NCI-H1105 treated with DMSO at 0.1 percent for 48 hours (cell line): ENCODE data around the gene CABCOCO1.

Source experiments
- DNase-seq: peaks from one replicate; lab custom pipeline; 2025; lab: John Stamatoyannopoulos, UW

The CABCOCO1 gene

DNA sequence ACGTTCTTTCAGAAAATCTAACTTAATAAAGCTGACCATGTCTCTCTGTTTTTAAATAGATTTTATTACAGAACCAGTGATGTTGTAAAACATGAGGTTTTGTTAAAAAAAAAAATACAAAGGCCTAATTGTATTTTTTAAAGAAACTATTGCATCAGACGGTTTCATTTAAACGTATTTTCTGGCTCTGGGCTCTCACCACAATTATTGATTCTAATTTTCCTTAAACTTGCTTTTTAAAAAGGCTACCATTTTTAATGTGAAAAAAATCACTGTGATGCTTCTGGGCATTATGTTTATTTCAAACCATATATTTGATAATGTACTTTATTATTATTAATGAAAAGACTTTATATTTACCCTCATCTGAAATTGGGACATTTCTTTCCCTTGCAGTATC, 94.3 kb downstream of the CABCOCO1 start:
- no peak for DNase-seq

DNA sequence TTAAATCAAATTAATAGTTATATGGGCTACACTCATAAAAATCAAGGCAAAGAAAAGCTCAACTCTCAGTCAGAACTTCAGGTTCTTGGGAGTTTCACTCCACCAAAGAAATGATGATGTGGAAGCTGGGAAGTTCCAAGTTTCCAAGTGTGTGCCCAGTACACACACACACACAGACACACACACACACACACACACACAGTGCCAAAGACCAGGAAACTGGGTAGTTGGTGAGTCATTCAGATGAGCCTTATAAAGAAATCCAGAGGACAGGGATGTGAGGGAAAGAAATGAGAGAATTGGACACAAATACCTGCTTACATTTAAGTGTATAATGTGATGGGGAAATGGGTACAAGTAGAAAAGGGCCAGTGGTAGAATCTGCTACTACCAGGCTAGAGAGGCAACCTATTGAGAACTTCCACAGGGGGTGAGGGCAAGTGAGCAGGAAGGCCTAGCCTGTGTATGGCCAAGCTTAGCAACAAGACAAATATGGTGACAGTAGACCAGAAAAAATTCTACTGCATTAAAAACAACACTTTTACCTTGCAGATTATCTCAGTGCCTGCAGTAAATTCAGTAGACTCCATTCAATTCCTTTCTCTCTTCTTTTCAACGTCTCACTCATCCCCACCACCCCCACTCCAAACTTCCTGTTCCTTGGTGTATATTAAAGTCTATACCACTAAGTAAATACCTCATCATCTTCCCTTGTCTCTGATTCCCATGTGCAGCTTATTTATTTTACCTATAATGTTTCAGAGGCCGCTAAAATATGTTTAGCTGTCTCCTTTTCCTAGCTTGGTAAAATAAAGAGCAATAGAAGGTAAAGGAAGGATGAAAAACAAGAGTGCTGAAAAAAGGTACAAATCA, 95.0 kb downstream of the CABCOCO1 start:
- DNase-seq = no peak

DNA sequence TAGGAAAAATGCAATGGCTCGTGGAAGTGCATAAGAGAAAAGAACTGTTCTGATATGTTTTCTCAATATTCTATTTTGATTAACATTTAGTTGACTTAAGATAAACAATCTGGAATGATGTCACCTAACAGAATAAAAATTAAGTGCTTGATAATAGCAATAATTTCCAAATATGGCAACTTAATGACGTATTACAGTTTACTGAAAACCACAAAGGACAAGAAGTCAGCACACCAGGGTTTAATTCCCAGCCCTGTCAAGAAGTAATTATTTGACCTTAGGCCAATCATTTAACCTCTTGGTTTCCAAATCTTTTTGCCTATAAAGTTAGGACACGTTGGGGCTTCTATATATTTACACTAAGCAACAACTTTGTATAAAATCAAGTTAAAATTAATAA, 95.7 kb downstream of the CABCOCO1 start:
- DNase-seq = no peak

DNA sequence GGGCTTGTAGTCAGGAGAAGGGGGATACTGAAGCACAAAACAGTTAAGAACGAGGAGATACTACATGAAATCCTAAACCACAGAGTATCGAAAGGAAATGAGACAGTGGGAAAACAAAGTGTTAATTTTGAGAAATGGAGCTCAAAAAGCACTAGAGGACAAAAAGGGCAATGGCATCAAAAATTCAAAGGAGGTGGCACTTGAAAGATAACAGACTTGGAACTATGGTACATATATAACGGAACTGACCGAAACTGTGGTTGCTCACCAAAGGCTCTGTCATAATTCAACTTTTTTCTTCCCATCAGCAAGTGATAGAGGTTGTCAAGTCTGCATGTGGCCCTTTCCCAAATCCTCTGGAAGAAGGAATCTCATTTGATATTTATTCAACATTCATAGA, 97.0 kb downstream of the CABCOCO1 start:
- DNase-seq = no peak

DNA sequence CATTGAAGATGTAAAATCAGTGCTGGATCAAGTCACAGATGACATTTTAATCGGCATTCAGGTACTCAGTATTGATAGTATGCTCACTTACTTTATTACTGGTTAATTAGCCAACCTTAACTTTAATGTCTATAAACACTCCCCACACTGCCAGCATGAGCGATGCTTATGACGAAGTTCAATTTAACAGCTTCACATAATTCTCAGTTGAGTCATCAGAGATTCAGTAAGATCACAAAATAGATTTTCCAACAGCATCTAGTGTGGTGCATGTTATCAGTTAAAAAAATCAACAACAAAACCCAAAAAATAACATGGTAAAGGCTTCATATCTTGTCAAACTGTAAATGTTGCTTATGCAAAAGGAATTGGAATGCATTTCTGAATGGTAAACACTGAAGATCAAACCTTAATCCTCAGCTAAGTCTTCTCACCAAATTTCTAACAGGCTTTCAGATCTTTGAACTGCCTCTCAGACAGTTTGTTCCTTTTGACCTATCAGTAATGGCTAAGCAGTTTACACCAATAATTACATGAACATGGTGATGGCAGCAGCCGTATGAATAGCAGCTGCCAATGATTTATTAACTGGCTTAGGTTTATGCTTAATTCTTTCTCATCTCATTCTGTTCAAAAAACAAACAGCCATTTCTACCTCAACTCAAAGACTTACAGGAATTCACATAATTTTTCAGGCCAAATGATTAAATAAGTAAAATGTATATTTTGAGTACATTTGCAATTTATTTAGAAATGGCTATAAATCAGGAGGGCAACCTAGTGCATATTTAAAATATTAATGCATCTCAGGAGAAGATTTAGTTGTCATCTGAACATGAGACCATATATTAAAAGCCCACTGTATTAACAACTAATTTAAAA, 98.5 kb downstream of the CABCOCO1 start:
- DNase-seq = peak; percentile 50

DNA sequence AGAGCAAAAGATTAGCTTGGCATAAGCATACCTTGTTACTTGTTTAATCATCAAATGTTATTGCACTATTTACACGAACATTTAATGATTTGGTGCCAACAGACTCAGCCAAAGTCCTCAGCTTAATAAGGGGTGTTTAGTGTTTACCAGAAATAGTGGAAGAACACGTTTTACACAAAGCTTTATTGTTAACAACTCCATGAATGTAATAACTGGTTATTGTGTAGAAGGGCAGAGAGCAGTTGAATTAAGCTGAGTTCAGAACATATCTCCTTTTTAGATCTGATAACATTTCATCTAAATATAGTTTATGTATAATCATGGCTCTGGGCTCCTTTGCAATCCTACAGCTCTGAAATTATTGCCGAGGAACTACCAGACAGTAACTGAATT, 99.1 kb downstream of the CABCOCO1 start:
- peak; percentile 69 for DNase-seq

DNA sequence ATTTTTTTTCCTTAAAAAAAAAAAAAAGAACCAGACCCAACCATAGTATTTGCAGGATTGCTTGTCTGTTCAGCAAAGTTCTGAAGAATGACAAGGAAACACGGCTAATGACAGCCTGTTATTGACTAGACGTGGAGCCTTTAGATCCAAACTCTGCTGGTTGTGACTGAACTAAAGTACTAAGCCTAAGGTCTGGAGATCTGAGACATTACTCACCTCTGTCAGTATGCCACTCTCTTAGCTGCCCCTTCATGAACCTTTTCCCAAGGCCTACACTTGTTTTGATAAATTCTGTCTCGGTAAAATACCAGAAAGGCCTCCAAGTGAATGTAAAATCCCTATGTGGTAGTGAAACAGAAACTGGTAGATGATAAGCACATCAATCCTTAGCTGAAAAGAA, 101.0 kb downstream of the CABCOCO1 start:
- no peak for DNase-seq

DNA sequence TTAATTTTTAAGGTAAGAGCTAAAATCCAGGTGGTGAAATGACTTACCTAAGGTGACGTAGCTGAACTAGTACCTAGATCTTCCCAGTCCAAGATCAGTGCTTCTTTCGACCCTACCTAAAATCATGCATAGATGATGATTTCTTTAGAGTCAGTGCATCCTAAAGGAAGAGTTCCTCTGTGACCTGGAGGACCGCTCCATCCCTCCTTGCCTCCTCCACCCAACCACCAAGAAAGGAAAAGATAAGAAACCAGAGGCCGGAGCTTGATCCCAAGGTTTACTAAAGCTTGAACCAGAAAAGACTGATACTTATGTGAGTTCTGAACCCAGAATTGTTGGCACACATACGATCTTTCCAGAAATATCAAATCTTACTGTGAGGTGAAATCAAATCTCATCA, 101.8 kb downstream of the CABCOCO1 start:
- no peak for DNase-seq

DNA sequence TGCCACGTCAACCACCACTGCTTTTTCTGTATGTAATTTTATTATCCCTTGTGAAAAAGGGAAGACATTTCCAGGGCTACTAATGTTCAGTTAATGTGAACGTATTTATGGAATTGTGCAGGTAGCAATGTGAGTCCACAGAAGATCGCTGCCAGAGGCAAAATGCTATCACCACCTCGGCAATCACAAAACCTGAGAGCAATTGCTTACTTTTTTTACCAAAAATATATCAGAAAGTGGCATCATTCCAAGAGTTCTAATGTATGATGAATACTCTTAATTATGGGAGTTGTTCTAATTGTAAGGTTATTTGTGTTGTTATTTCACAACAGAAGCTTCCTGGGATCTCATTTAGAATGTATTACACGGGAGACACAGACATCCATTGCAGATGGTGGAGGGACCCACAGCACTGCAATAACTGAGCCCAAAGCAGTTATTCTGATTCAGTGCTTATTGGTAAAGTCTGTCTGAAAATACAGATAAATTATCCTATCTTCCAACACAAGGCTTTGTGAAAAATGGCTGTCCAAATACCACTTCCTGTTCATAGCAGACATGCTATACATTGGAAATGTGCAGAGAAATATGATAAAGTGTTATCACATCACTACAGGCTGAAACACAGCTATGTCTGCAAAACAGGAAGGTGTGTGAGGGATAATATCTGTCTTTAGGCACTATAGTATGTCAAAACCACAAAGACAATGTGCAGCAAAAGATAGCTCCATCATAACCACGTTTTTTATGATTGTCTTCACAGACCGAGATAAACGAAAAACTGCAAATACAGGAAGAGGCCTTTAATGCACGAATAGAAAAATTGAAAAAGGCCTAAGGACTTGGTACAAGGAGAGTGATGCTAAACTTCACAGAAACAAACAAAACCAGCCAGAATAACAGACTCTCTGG, 102.7 kb downstream of the CABCOCO1 start:
- DNase-seq = no peak

DNA sequence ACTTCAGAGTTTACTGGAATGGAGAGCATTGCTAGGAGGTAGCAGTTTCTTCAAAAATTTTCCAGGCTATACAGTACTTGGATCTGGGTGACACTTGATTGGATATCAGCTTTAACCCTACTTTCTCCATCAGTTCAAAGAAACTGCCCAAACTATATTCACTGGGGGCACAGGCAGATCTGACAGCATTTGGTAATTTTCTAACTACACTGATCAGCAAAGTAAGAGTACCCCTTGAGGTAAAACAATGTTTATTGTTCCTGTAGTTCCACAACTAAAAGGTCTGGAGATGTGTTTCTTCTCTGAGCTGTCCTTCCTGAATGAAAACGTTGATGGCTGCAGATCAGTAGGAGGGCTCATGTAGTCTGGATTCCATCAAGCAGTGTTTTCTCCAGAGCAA, 104.2 kb downstream of the CABCOCO1 start:
- DNase-seq = no peak

DNA sequence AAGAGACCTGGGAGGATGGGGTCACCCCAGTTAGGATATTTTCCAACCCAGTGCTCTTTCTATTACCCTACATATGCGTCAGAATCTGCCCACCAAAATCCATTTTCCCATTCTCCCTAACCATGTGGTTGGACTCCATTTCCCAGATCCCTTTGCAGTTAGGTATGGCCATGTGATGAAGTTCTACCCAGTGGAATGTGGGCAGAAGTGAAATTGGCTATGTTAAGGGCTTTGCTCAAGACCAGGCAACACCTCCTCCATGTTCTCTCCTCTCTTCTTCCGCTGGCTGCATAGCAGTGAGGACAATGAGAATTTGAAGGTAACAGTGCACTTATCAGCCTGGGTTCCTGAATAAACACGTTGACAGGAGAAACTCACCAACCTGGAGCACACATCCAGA, 111.3 kb downstream of the CABCOCO1 start:
- DNase-seq = no peak

DNA sequence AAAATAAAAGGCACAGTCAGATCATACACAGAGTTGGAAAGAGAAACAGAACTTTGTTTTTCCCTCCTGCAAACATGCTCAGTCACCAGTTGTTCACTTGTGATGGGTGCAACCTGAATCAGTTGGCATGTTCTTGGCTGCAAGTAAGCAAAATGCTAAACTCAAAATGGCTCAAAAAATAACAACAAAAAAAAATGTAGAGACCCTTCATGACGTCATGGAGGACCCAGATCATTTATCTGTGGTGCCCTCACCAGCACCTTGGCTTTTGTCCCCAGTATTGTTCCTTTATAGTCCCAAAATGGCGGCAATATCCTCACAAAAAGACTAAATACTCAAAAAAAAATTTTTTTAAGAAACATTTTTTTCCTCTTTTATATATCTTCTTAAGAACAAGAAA, 112.4 kb downstream of the CABCOCO1 start:
- DNase-seq = no peak

DNA sequence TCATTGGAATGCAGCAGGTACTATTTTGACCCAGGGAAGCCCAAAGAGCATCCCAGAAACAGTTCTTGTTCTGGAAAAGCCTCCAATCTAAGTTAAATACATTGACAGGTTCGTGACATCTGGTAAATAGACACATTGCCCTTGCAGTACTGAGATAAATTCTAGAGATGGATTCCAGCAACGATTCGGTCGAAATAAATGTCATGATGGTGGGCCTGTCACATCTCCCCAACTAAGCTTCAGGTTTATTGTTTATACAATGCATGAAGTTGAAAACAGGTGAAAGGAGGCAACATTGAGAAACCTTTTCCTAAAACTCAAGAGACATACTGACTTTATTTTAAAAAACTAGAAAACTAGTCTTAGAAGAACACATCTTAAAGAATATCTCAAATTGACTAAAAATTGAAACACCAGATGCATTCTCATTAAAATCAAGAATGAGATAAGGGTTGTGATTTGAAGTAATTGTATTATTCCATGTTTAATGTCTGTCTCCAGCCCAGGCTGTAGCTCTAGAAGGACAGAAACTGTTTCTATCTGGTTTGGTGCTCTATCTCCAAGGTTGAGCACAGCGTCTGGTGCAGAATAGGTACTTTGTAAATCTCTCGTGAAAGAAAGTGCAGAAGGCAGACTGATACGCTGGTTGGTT, 114.0 kb downstream of the CABCOCO1 start:
- DNase-seq = no peak

DNA sequence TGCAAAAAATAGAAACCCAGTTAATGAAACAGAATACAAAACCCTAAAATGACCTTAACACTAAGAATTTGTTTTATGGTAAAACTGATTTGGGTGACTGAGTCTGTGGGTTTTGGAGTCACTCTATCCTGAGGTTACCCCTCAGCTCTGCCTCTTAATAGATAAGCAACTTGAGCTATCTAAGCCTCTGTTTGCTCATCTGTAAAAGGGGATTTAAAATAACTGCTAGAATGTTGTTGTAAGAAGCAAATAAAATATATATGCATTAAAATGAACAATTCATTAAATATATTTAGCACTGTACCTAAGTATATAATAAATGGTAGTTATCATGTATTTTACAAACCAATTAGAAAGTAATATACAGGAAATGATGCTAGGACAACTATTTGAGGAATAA, 115.4 kb downstream of the CABCOCO1 start:
- no peak for DNase-seq

DNA sequence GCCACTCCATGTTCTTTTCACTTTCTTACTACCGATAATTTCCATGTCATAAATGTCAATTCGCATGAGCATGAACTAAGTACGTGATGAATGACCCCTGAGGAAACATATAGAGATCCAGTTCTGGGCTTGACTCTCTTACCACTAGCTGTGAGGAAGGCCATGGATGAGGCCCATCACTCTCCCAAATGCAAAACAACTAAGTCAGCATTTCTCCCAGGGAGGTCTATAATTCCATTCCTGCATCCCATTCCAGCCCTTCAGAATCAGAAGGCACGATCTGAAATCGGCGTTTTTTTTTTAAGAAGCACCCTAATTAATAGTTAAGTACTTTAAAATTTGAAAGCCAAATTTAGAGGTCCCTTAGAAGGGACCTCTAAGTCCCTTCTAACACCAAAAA, 116.5 kb downstream of the CABCOCO1 start:
- DNase-seq = no peak

DNA sequence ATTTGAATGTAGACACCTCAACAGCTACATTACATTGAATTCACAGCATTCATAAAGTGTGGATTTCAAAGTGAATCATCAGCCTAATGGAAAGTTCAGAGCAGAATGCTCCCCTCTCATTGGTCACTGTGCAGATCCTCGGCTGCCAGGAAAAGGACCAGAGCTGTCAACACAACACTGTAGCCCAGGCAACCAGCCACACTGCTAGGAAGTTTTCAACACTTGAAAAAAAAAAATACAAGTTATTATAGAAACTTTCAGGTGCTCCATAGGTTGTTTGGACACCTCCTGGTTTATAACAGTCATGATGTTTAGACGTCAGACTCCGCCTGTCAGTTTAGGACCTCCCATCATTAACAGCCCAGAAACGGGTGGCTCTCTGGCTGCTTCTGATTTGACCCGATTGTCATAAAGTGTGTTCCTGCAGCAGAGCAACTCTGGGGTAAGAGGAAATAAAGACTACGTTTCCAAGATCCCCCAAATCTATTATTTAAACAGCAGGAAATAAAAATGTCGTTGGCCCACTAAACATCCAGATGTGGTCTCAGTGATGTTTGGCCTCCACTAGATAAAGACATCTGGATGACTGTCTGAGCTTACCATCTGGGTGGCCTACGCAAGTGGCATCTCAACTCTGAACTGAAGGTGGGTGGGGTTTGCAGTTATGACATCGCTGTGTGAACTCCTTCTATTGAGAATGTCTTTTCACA, 117.4 kb downstream of the CABCOCO1 start:
- DNase-seq = no peak

DNA sequence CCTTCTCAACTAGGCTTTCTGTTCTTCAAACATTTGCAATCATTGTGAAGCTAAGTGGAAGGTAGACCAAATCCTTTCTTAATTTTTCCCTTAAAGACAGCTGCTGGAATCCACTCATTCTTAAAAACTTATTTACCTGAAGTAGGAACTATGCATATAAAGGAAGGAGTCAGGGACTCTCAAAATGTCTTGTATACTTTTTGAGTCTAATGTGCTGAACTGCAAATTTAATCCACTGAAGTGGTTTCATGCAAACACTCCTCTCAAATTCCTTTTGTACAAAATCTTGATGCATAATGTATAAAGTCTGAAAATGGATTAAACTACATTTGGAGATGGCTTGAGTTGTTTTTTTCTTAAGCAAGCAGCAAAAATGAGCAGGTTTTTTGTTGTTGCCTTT, 118.0 kb downstream of the CABCOCO1 start:
- no peak for DNase-seq

DNA sequence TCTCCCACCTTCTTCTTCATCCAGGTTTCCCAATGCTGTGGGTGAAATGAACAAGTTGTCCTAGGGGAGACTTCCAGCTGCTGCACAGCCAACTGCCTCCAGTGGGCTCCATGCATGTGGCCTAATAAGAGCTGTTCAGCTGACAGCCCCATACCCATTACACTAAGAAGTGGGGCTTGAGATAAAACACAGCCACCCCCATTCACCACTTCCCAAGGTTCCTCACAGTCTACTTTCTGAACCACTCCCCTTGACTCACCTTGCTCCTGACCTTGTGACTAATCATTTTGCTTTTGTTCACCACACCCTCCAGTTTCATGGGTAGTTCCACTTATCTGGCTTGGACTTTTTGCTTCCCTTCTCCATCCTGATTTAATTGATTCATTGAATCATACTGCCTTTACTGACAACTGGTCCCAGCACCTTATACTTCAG, 119.3 kb downstream of the CABCOCO1 start:
- DNase-seq = no peak

DNA sequence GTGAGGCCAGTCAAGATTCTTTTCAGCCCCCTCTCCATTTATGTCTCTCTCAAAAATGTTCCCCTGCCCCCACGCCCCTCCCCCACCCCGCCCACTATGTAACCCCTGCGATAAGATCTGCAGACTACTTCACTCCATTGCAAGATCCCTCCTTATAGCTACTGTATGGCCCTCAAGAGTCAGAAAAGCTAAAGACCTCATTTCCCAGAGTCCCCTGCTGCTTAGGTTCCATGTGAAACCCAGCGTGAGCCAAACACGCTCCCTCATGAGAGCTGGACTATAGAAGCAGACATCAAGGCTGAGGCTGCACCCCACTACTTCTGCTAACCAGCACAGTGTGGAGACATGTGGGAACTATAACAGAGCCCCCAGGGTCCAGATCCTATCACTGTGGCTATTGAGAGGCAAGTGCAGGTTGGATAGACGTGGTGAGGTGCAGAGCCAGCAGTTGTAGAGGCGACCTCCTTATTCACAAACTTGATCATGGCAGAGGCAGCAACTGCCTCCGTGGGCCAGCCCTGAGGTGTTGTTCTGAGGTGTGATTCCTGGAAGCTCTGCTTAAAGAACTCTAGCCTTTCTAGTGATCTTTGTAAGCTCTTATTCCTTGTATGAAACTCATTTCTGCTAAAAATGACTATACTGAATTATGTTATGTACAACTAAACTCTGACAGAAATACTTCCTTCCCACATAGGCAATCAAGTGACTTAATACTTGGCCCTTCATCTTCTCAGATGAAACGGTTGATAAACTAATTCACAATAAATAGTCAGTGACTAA, 121.8 kb downstream of the CABCOCO1 start:
- no peak for DNase-seq

DNA sequence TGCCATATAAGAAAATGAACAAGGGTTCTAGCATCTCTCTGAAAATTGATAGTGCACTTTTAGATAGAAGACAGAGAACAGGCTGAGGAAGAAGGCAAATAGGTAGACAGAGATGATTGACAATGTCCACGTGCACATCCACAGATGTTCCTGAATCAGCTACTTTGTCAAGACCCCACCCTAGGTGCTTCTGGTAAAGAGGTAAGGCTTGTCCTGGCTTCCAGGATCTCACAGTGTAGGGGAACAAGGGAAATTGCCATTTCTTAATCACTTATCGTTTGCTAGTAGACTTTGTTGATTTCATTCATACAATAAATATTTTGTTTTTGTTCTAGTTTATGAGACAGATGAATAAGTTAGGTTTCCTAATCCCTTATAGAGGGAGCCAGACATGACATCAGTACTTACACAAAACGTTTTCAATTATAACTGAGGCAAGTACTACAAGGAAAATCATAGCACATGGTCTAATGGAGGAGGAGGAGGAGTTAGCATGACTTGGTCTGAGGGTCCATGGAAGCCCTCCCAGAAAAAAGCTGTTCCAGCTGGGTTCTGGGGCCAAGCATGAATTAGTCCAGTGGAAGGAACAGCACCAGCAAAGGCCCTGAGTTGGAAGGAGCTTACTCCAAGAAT, 122.9 kb downstream of the CABCOCO1 start:
- DNase-seq = no peak
